Hepatocyte (in vitro differentiated cells): ENCODE measurements around the gene CCDC112. TPM values are rescaled to one million over a fixed set of nuclear protein-coding genes. Genes with fewer than 3 reads are reported as not detected.
A peak's percentile ranks its signal among the peaks of the same experiment; 100 is the strongest.

ENCODE experiments used
- DNase-seq: peaks from one replicate; pipeline ENCODE4 v3.0.0-alpha.2; 2016; ENCODE audit warnings: low spot score
- H2AFZ ChIP-seq: fragments of 200-600 bp; sonication (generic); 2 replicates; pipeline ENCODE4 v1.6.0; 2016; ENCODE audit warnings: antibody characterized with exemption, mild to moderate bottlenecking
- H3K27ac ChIP-seq: fragments of 200-600 bp; sonication (generic); 2 replicates; pipeline ENCODE4 v1.5.1; 2016; ENCODE audit warnings: mild to moderate bottlenecking
- H3K27me3 ChIP-seq: fragments of 200-600 bp; sonication (generic); 2 replicates; pipeline ENCODE4 v1.6.1; 2016
- H3K36me3 ChIP-seq: fragments of 200-600 bp; sonication (generic); replicated peaks from 2 replicates; pipeline ENCODE4 v1.5.1; 2016; ENCODE audit warnings: low read depth; ENCODE audit not compliant: insufficient read depth
- H3K4me1 ChIP-seq: fragments of 200-600 bp; sonication (generic); 2 replicates; pipeline ENCODE4 v1.5.1; 2016; ENCODE audit warnings: mild to moderate bottlenecking, moderate library complexity; ENCODE audit not compliant: insufficient read depth
- H3K4me2 ChIP-seq: fragments of 200-600 bp; sonication (generic); 2 replicates; pipeline ENCODE4 v1.6.0; 2016
- H3K4me3 ChIP-seq: fragments of 200-600 bp; sonication (generic); 2 replicates; pipeline ENCODE4 v1.5.1; 2016; ENCODE audit warnings: mild to moderate bottlenecking
- H3K79me2 ChIP-seq: fragments of 200-600 bp; sonication (generic); 2 replicates; pipeline ENCODE4 v1.6.0; 2017; ENCODE audit warnings: mild to moderate bottlenecking
- H3K9me2 ChIP-seq: fragments of 200-600 bp; sonication (generic); replicated peaks from 2 replicates; pipeline ENCODE4 v1.6.0; 2017; ENCODE audit warnings: mild to moderate bottlenecking; ENCODE audit not compliant: insufficient read depth
- H3K9me3 ChIP-seq: fragments of 200-600 bp; sonication (generic); 2 replicates; pipeline ENCODE4 v1.5.1; 2016; ENCODE audit warnings: low read depth, mild to moderate bottlenecking
- H4K20me1 ChIP-seq: fragments of 200-600 bp; sonication (generic); 2 replicates; pipeline ENCODE4 v1.6.0; 2016; ENCODE audit warnings: mild to moderate bottlenecking; ENCODE audit not compliant: insufficient read depth, poor library complexity, severe bottlenecking
- EZH2 ChIP-seq: fragments of 200-600 bp; sonication (generic); IDR thresholded peaks from 2 replicates; pipeline ENCODE4 v1.6.1; 2016; ENCODE audit warnings: antibody characterized with exemption, mild to moderate bottlenecking, borderline replicate concordance
- EZH2phosphoT487 ChIP-seq: fragments of 200-600 bp; sonication (generic); IDR thresholded peaks from one replicate; pipeline ENCODE4 v1.6.1; 2018; ENCODE audit warnings: antibody characterized with exemption, mild to moderate bottlenecking, low read depth, moderate library complexity; ENCODE audit not compliant: unreplicated experiment, severe bottlenecking
- WGBS: methylation state at CpG from one replicate; pipeline ENCODE4 v1.1.6; 2016; ENCODE audit warnings: low lambda C conversion rate; ENCODE audit errors: missing lambda C conversion rate; 5-methylcytosine and 5-hydroxymethylcytosine counted together
- polyA plus RNA-seq: library from polyadenylated mRNA; unstranded; fragments of >200 nt; fragmentation: Nextera tagmentation; extraction: Ambion mirVana; gene quantifications from 2 replicates; pipeline ENCODE4 v1.2.1, GENCODE V29; 2016
- total RNA-seq: library from RNA; depleted of rRNA; stranded (reverse); fragments of >200 nt; gene quantifications from 2 replicates; pipeline ENCODE4 v1.2.3, GENCODE V29; 2014
- TF ChIP-seq, protein P1 (sequence below): fragments of 200-600 bp; sonication (generic); IDR thresholded peaks from 2 replicates; pipeline ENCODE4 v1.5.1; 2016; ENCODE audit warnings: antibody characterized with exemption, mild to moderate bottlenecking; ENCODE audit not compliant: poor library complexity

Gene CCDC112
- total and polyA plus RNA-seq, 2 experiments from 2014 or later: 3.7 to 4.2 TPM

DNA sequence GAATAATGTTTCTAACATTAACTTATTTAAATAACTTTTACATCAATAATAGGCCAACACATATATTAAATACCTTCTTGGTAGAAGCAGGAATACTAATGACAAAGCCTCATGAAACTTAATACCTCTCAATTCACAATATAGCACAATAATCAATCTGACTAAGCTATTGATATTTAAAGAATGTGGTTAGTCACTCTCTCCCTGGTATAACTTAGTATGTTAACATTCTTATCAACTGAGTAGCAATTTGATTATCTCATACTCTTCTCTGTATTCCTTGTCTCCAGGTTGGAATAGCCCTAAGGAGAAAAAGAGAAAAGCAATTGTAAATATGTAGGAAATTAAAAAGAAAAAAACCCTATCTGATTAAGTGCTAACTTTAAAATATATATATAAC, 28.8 kb downstream of the CCDC112 start:
- TF ChIP-seq EZH2phosphoT487 (no peak), EZH2 (no peak)
- TF ChIP-seq, protein P1, sequence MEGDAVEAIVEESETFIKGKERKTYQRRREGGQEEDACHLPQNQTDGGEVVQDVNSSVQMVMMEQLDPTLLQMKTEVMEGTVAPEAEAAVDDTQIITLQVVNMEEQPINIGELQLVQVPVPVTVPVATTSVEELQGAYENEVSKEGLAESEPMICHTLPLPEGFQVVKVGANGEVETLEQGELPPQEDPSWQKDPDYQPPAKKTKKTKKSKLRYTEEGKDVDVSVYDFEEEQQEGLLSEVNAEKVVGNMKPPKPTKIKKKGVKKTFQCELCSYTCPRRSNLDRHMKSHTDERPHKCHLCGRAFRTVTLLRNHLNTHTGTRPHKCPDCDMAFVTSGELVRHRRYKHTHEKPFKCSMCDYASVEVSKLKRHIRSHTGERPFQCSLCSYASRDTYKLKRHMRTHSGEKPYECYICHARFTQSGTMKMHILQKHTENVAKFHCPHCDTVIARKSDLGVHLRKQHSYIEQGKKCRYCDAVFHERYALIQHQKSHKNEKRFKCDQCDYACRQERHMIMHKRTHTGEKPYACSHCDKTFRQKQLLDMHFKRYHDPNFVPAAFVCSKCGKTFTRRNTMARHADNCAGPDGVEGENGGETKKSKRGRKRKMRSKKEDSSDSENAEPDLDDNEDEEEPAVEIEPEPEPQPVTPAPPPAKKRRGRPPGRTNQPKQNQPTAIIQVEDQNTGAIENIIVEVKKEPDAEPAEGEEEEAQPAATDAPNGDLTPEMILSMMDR: no peak
- Histone ChIP-seq H4K20me1 (no peaks in the 10 kb centered on the region), H3K27me3 (no peaks in the 10 kb centered on the region), H2AFZ (no peak overlapping the region), H3K36me3 (no peaks in the 10 kb centered on the region), H3K9me3 (no peaks in the 10 kb centered on the region), H3K9me2 (no peaks in the 10 kb centered on the region), H3K79me2 (no peaks in the 10 kb centered on the region), H3K4me3 (no peak overlapping the region), H3K27ac (no peak overlapping the region), H3K4me2 (no peak overlapping the region), H3K4me1 (no peaks in the 10 kb centered on the region)
- DNase-seq: no peak

DNA sequence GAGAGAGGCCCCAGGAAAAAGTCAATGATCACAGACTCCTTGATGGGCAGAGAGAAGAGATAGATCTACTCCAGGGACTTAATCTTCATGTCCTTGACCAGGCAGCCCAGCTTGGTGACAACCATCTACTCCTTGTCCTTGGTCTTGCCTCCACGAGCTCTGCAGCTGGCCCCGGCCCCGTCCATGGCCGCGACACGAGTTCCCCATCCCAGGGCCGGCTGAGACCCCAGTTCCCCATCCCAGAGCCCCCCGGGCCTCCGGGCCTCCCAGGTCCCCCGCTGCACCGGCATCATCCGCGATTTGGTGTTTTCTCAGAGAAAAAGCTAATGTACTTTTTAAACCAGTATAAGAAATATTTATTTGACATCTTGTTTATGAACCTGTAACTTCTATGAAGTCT, 31.2 kb downstream of the CCDC112 start:
- H3K36me3 ChIP-seq: no peaks in the 10 kb centered on the region

DNA sequence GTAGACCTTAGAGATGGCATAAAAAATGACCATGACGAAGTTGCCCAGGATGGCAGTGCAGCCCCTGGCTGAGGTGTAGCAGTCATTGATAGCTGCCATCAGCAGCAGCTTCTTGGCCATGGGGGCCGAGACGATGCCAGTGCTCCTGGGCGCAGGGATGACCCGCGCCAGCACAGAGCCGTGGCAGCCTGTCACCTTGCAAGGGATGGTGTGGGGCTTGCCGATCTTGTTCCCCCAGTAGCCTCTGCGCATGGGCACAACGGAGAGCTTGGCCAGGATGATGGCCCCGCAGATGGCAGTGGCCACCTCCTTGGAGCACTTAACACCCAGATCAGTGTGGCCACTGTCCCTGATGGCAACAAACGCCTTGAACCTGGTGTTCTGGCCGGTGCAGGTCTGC, 31.7 kb downstream of the CCDC112 start:
- WGBS: 98% methylated on average over 13 of the region's 13 CpGs
- Histone ChIP-seq H3K4me2 (no peak overlapping the region), H2AFZ (no peak overlapping the region), H3K79me2 (peaks cover 24% of the 10 kb centered on the region), H3K27me3 (no peaks in the 10 kb centered on the region), H3K27ac (no peak overlapping the region), H3K4me1 (no peaks in the 10 kb centered on the region), H3K9me3 (no peaks in the 10 kb centered on the region), H3K9me2 (no peaks in the 10 kb centered on the region), H3K36me3 (no peaks in the 10 kb centered on the region), H4K20me1 (no peaks in the 10 kb centered on the region), H3K4me3 (no peak overlapping the region)
- DNase-seq: no peak
- TF ChIP-seq EZH2 (no peak), EZH2phosphoT487 (no peak)
- TF ChIP-seq, protein P1: no peak

More for the DNA sequence above, 31.2 kb downstream of the CCDC112 start:
- 100% methylated on average over 6 of the region's 13 CpGs for WGBS
- no peak overlapping the region for H3K4me3 ChIP-seq
- no peak for TF ChIP-seq EZH2phosphoT487
- TF ChIP-seq, protein P1: no peak
- TF ChIP-seq EZH2: no peak
- H4K20me1 ChIP-seq: no peaks in the 10 kb centered on the region
- DNase-seq: no peak
- H3K9me3 ChIP-seq: no peaks in the 10 kb centered on the region
- H3K27me3 ChIP-seq: no peaks in the 10 kb centered on the region
- peaks cover 20% of the 10 kb centered on the region for H3K79me2 ChIP-seq
- no peak overlapping the region for H3K4me2 ChIP-seq
- H3K4me1 ChIP-seq: no peaks in the 10 kb centered on the region
- H3K9me2 ChIP-seq: no peaks in the 10 kb centered on the region
- H2AFZ ChIP-seq: no peak overlapping the region
- no peak overlapping the region for H3K27ac ChIP-seq

DNA sequence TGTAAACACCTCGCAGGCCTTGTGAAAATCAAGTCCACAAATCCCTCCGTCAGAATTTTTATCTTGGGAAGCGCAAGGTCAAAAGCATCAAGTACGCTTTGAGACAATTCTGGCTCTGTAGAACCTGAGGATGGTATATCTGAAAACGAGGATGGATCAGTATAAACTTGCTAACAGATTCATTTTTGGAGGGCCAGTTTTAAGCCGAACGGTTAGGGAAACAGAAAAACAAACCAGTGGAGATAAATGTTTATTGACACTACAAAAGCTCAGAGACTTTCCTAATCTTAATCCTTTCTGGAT, 33.4 kb downstream of the CCDC112 start:
- Histone ChIP-seq H3K4me3 (peak overlapping the region; percentile 92), H3K4me2 (peak overlapping the region; percentile 91), H3K4me1 (no peaks in the 10 kb centered on the region), H2AFZ (peak overlapping the region; percentile 100), H3K9me2 (no peaks in the 10 kb centered on the region), H3K27me3 (no peaks in the 10 kb centered on the region), H4K20me1 (peaks cover under 1% of the 10 kb centered on the region), H3K36me3 (no peaks in the 10 kb centered on the region), H3K79me2 (peaks cover 42% of the 10 kb centered on the region), H3K9me3 (no peaks in the 10 kb centered on the region), H3K27ac (peak overlapping the region; percentile 94)
- 16% methylated on average over 7 of the region's 7 CpGs for WGBS
- TF ChIP-seq, protein P1: no peak
- TF ChIP-seq EZH2 (peak; percentile 39), EZH2phosphoT487 (no peak)
- DNase-seq: no peak
